Hepatocyte (in vitro differentiated cells): ENCODE results near the gene RAET1G.

Experiments used
- EZH2 ChIP-seq: fragments of 200-600 bp; sonication (generic); IDR thresholded peaks from 2 replicates; pipeline ENCODE4 v1.6.1; 2016; ENCODE audit warnings: antibody characterized with exemption, mild to moderate bottlenecking, borderline replicate concordance
- EZH2phosphoT487 ChIP-seq: fragments of 200-600 bp; sonication (generic); IDR thresholded peaks from one replicate; pipeline ENCODE4 v1.6.1; 2018; ENCODE audit warnings: antibody characterized with exemption, mild to moderate bottlenecking, low read depth, moderate library complexity; ENCODE audit not compliant: unreplicated experiment, severe bottlenecking
- TF ChIP-seq, protein P1 (sequence below): fragments of 200-600 bp; sonication (generic); IDR thresholded peaks from 2 replicates; pipeline ENCODE4 v1.5.1; 2016; ENCODE audit warnings: antibody characterized with exemption, mild to moderate bottlenecking; ENCODE audit not compliant: poor library complexity

DNA sequence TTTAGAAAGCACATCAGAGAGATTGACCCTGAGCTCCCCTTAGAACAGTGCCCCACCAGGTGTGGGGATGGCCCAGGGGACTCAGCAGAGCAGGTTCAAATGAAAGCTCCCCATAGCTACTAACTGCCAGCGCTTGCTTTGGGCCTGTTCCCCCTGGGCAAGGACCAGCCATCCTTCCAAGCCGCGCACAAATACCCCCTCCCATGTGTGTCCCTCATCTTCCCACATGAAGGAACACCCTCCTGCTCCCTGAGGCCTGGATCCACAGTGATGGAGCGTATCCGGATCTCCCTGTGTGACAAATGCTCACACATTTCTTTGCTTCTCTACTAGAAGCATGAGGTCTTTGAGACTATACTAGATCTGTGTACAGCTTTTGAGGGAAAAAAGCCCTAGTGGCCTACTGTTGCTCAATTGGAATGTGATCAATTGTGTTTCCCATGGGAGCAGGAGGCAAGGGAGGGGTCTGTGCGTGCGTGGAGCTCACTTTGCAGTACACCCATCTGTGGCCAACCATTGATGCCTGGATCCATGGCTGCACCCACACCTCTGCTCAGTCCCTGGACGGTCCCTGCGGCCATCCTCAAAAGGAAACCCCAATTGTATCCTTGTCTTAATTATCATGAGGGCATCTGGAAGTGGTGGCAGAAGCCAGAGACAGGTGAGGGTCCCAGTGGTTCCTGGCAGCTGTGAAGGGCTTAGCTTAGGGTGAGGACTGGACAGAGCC lies 1.4 kb upstream of the RAET1G start:
- TF ChIP-seq, protein P1, sequence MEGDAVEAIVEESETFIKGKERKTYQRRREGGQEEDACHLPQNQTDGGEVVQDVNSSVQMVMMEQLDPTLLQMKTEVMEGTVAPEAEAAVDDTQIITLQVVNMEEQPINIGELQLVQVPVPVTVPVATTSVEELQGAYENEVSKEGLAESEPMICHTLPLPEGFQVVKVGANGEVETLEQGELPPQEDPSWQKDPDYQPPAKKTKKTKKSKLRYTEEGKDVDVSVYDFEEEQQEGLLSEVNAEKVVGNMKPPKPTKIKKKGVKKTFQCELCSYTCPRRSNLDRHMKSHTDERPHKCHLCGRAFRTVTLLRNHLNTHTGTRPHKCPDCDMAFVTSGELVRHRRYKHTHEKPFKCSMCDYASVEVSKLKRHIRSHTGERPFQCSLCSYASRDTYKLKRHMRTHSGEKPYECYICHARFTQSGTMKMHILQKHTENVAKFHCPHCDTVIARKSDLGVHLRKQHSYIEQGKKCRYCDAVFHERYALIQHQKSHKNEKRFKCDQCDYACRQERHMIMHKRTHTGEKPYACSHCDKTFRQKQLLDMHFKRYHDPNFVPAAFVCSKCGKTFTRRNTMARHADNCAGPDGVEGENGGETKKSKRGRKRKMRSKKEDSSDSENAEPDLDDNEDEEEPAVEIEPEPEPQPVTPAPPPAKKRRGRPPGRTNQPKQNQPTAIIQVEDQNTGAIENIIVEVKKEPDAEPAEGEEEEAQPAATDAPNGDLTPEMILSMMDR = no peak
- TF ChIP-seq EZH2 = no peak
- no peak for TF ChIP-seq EZH2phosphoT487
